K562 (cell line): ENCODE measurements around the gene ANXA2. TPM values are rescaled to one million over a fixed set of nuclear protein-coding genes. Genes with fewer than 3 reads are reported as not detected.

ENCODE experiments used
- HDAC1 ChIP-seq, 2 experiments: fragments of 450-650 bp; IDR thresholded peaks; 2 replicates each; pipeline ENCODE4 v1.6.1; 2016 to 2017; ENCODE audit warnings: inconsistent platforms in 1 of 2, mild to moderate bottlenecking in 1 of 2, moderate library complexity in 1 of 2
- IRF2 ChIP-seq: sonication (generic); formaldehyde crosslinking; IDR thresholded peaks from 2 replicates; pipeline ENCODE4 v1.8.1; 2022; ENCODE audit warnings: mild to moderate bottlenecking, missing genetic modification reagents
- KDM1A ChIP-seq, 2 experiments: fragments of 450-650 bp; IDR thresholded peaks; 2 replicates each; pipeline ENCODE4 v1.6.1; 2016; ENCODE audit warnings: mild to moderate bottlenecking in 2 of 2
- MAFF ChIP-seq: IDR thresholded peaks from 2 replicates; pipeline ENCODE4 v1.6.1; 2012; ENCODE audit warnings: low read length, improper control_type of control experiment
- MTA3 ChIP-seq: fragments of 450-650 bp; formaldehyde crosslinking; IDR thresholded peaks from 2 replicates; pipeline ENCODE4 v1.6.1; 2017; ENCODE audit warnings: mild to moderate bottlenecking, borderline replicate concordance
- PHB2 ChIP-seq: fragments of 450-650 bp; IDR thresholded peaks from 2 replicates; pipeline ENCODE4 v1.6.1; 2017; ENCODE audit warnings: low read depth
- POLR2B ChIP-seq: fragments of 450-650 bp; IDR thresholded peaks from 2 replicates; pipeline ENCODE4 v1.6.1; 2018; ENCODE audit warnings: low read depth; ENCODE audit not compliant: partially characterized antibody
- SMAD4 ChIP-seq: fragments of 250-450 bp; sonication (Bioruptor Pico); conservative IDR thresholded peaks from 2 replicates; pipeline ENCODE4 v1.8.0; 2021; ENCODE audit warnings: inconsistent platforms, mild to moderate bottlenecking, moderate library complexity
- XRCC4 ChIP-seq: IDR thresholded peaks from one replicate; pipeline ENCODE4 v1.6.1; 2011; ENCODE audit not compliant: insufficient read depth, insufficient read length; ENCODE audit errors: extremely low read depth
- polyA plus RNA-seq, 8 experiments: library from polyadenylated mRNA; depleted of rRNA in 4 of 8; stranded (reverse) in 5 of 8; unstranded in 3 of 8; fragments of >200 nt; fragmentation: Nextera tagmentation in 2 of 8; fragmentation: Illumina TruSeq in 1 of 8; extraction: Ambion mirVana in 2 of 8; extraction: Trizol in 1 of 8; gene quantifications; 2 replicates each; pipeline versions ENCODE4 v1.2.1 to v1.2.3, GENCODE V29; 2011 to 2014; ENCODE audit warnings: inconsistent platforms in 1 of 8, missing spikeins in 1 of 8
- total RNA-seq, 7 experiments: library from RNA; depleted of rRNA in 6 of 7; stranded (reverse); fragments of >200 nt in 6 of 7; fragmentation: Illumina TruSeq in 2 of 7; extraction: Trizol in 2 of 7; gene quantifications; 2 replicates each; pipeline versions ENCODE4 v1.2.1 to v1.2.3, GENCODE V29; 2011 to 2021; ENCODE audit warnings: low replicate concordance in 1 of 7
- TF ChIP-seq, protein P1 (sequence below): fragments of 250-450 bp; sonication (Bioruptor Pico); IDR thresholded peaks from 2 replicates; pipeline ENCODE4 v1.8.0; 2022; ENCODE audit warnings: inconsistent platforms
- TF ChIP-seq, protein P2 (sequence below): fragments of 200-800 bp; sonication (Bioruptor generic); IDR thresholded peaks from 2 replicates; pipeline ENCODE4 v1.6.1; 2016; ENCODE audit warnings: missing genetic modification characterization, missing compliant biosample characterization
- TF ChIP-seq, protein P3 (sequence below): fragments of 450-650 bp; formaldehyde crosslinking; IDR thresholded peaks from 2 replicates; pipeline ENCODE4 v1.4.0; 2020; ENCODE audit warnings: mild to moderate bottlenecking, mixed read lengths
- TF ChIP-seq, protein P4 (sequence below): fragments of 450-650 bp; IDR thresholded peaks from 2 replicates; pipeline ENCODE4 v1.6.1; 2017; ENCODE audit warnings: antibody characterized with exemption, mild to moderate bottlenecking

The ANXA2 gene
- total and polyA plus RNA-seq, 9 of the 15 experiments (the other 6 are each of a cell fraction or from before 2014, with no cell fraction given), result 301 to 1,102 (median 452) TPM

DNA sequence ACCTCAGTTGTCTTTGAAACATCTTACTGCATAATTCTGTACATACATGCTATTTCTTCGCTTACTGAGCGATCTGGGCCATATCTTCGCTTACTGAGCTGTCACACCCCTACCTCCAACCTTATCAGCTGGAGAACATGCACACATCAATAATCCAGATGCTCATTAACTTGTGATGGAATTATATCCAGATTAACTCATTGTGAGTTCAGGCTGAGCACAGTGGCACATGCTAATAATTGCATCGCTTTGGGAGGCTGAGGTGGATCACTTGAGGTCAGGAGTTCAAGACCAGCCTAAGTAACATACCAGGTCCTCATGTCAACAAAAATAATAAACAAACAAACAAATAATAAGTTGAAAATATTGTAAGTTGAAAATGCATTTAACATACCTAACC lies 19.3 kb upstream of the ANXA2 start (continued):
- TF ChIP-seq, protein P1, sequence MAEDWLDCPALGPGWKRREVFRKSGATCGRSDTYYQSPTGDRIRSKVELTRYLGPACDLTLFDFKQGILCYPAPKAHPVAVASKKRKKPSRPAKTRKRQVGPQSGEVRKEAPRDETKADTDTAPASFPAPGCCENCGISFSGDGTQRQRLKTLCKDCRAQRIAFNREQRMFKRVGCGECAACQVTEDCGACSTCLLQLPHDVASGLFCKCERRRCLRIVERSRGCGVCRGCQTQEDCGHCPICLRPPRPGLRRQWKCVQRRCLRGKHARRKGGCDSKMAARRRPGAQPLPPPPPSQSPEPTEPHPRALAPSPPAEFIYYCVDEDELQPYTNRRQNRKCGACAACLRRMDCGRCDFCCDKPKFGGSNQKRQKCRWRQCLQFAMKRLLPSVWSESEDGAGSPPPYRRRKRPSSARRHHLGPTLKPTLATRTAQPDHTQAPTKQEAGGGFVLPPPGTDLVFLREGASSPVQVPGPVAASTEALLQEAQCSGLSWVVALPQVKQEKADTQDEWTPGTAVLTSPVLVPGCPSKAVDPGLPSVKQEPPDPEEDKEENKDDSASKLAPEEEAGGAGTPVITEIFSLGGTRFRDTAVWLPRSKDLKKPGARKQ (CRISPR knock-in tag), result 0 out of 2 replicates have a peak, but pooled peaks have one; percentile 44
- TF ChIP-seq HDAC1 (IDR thresholded peaks at IDR 0.05) (0 out of 4 replicates have a peak, but pooled peaks of 1 of the 2 experiments have one; percentile 37), IRF2 (CRISPR knock-in tag) (no peak), PHB2 (0 out of 2 replicates have a peak, but pooled peaks have one; percentile 14), SMAD4 (CRISPR knock-in tag) (no peak), MTA3 (0 out of 2 replicates have a peak, but pooled peaks have one; percentile 33), POLR2B (no peak), MAFF (no peak), KDM1A (IDR thresholded peaks at IDR 0.05) (peak; percentile 34 to 43; a peak in 2 of 4 replicates), XRCC4 (no peak)
- TF ChIP-seq, protein P2, sequence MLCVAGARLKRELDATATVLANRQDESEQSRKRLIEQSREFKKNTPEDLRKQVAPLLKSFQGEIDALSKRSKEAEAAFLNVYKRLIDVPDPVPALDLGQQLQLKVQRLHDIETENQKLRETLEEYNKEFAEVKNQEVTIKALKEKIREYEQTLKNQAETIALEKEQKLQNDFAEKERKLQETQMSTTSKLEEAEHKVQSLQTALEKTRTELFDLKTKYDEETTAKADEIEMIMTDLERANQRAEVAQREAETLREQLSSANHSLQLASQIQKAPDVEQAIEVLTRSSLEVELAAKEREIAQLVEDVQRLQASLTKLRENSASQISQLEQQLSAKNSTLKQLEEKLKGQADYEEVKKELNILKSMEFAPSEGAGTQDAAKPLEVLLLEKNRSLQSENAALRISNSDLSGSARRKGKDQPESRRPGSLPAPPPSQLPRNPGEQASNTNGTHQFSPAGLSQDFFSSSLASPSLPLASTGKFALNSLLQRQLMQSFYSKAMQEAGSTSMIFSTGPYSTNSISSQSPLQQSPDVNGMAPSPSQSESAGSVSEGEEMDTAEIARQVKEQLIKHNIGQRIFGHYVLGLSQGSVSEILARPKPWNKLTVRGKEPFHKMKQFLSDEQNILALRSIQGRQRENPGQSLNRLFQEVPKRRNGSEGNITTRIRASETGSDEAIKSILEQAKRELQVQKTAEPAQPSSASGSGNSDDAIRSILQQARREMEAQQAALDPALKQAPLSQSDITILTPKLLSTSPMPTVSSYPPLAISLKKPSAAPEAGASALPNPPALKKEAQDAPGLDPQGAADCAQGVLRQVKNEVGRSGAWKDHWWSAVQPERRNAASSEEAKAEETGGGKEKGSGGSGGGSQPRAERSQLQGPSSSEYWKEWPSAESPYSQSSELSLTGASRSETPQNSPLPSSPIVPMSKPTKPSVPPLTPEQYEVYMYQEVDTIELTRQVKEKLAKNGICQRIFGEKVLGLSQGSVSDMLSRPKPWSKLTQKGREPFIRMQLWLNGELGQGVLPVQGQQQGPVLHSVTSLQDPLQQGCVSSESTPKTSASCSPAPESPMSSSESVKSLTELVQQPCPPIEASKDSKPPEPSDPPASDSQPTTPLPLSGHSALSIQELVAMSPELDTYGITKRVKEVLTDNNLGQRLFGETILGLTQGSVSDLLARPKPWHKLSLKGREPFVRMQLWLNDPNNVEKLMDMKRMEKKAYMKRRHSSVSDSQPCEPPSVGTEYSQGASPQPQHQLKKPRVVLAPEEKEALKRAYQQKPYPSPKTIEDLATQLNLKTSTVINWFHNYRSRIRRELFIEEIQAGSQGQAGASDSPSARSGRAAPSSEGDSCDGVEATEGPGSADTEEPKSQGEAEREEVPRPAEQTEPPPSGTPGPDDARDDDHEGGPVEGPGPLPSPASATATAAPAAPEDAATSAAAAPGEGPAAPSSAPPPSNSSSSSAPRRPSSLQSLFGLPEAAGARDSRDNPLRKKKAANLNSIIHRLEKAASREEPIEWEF (CRISPR knock-in tag), result no peak
- TF ChIP-seq, protein P3, sequence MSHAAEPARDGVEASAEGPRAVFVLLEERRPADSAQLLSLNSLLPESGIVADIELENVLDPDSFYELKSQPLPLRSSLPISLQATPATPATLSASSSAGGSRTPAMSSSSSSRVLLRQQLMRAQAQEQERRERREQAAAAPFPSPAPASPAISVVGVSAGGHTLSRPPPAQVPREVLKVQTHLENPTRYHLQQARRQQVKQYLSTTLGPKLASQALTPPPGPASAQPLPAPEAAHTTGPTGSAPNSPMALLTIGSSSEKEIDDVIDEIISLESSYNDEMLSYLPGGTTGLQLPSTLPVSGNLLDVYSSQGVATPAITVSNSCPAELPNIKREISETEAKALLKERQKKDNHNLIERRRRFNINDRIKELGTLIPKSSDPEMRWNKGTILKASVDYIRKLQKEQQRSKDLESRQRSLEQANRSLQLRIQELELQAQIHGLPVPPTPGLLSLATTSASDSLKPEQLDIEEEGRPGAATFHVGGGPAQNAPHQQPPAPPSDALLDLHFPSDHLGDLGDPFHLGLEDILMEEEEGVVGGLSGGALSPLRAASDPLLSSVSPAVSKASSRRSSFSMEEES, result no peak
- TF ChIP-seq, protein P4, sequence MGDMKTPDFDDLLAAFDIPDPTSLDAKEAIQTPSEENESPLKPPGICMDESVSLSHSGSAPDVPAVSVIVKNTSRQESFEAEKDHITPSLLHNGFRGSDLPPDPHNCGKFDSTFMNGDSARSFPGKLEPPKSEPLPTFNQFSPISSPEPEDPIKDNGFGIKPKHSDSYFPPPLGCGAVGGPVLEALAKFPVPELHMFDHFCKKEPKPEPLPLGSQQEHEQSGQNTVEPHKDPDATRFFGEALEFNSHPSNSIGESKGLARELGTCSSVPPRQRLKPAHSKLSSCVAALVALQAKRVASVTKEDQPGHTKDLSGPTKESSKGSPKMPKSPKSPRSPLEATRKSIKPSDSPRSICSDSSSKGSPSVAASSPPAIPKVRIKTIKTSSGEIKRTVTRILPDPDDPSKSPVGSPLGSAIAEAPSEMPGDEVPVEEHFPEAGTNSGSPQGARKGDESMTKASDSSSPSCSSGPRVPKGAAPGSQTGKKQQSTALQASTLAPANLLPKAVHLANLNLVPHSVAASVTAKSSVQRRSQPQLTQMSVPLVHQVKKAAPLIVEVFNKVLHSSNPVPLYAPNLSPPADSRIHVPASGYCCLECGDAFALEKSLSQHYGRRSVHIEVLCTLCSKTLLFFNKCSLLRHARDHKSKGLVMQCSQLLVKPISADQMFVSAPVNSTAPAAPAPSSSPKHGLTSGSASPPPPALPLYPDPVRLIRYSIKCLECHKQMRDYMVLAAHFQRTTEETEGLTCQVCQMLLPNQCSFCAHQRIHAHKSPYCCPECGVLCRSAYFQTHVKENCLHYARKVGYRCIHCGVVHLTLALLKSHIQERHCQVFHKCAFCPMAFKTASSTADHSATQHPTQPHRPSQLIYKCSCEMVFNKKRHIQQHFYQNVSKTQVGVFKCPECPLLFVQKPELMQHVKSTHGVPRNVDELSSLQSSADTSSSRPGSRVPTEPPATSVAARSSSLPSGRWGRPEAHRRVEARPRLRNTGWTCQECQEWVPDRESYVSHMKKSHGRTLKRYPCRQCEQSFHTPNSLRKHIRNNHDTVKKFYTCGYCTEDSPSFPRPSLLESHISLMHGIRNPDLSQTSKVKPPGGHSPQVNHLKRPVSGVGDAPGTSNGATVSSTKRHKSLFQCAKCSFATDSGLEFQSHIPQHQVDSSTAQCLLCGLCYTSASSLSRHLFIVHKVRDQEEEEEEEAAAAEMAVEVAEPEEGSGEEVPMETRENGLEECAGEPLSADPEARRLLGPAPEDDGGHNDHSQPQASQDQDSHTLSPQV, result no peak
